ENCODE results near the gene PDZD2.

- TF ChIP-seq POLR2A (IDR thresholded peaks at IDR 0.05), result no peak
- no peak for TF ChIP-seq CTCF (IDR thresholded peaks at IDR 0.05)
These were observed 485.2 kb downstream of the PDZD2 start for GRCh38 chr5:32123889-32124676.
